Cardiac fibroblast (primary cell): ENCODE results near the gene PIK3R4.

Experiments used
- DNase-seq, 2 donors: peaks; one replicate each; pipeline versions ENCODE4 v3.0.0 to v3.0.0-alpha.2; 2010; ENCODE audit warnings: low read depth in 2 of 2
- H3K4me3 ChIP-seq, 2 donors: replicated peaks in 1 of 2; 1 replicate in 1 of 2; 2 replicates in 1 of 2; pipeline ENCODE4 v1.5.1; 2011; ENCODE audit warnings: low read depth in 2 of 2, low read length in 2 of 2, mild to moderate bottlenecking in 2 of 2, moderate library complexity in 1 of 2
- TF ChIP-seq, protein P1 (sequence below): IDR thresholded peaks from one replicate; pipeline ENCODE4 v1.5.1; 2011; ENCODE audit warnings: low read depth, mild to moderate bottlenecking, low read length, inconsistent platforms

The PIK3R4 gene

DNA sequence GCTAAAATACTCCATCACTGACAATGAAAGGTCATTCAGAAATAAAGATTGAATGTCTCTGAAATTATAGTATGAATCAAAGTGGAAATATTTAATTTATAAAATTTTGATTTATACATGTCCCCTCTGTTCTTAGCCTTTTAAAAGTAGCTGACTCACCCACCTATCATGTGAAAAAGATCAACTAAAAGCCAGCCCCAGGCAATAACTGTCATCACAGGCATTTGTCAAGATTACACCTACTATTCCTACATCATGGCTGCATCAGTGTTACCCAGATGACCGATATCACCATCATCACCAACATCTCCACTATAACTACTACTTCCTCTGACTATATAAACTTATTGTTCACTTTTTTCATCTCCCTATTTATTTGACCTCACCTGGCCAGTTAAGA is 14.3 kb upstream of the PIK3R4 start:
- no peak for DNase-seq
- H3K4me3 ChIP-seq = no peak overlapping the region
- TF ChIP-seq, protein P1, sequence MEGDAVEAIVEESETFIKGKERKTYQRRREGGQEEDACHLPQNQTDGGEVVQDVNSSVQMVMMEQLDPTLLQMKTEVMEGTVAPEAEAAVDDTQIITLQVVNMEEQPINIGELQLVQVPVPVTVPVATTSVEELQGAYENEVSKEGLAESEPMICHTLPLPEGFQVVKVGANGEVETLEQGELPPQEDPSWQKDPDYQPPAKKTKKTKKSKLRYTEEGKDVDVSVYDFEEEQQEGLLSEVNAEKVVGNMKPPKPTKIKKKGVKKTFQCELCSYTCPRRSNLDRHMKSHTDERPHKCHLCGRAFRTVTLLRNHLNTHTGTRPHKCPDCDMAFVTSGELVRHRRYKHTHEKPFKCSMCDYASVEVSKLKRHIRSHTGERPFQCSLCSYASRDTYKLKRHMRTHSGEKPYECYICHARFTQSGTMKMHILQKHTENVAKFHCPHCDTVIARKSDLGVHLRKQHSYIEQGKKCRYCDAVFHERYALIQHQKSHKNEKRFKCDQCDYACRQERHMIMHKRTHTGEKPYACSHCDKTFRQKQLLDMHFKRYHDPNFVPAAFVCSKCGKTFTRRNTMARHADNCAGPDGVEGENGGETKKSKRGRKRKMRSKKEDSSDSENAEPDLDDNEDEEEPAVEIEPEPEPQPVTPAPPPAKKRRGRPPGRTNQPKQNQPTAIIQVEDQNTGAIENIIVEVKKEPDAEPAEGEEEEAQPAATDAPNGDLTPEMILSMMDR = no peak

DNA sequence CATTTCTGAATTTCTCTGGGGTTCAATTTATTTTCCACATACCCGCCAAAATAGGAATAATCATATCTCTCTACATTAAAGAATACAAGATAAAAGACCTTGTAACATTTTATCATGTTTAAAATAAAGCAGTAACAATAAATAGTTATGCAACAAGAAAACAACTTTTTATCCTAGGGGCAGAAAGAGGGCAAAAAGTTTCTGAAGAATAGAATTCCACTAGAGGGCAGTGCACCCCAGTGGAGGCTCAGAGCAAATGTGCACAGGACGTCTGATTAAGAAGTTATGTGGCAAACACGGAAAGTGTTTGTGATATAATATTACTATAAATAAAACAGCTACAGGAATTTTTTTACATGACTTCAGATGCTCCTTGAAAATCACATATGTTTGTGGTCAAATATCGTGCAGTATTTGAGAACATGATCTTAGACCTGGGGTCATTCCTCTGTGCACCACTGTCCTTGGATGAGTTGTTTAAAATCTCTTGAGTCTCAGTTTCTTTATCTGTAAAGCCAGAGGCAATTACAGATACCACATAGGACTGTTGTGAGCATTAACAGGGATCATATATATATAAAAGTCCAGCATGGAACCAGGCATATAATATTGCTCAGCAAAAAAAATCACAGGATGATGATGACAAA is 13.2 kb upstream of the PIK3R4 start:
- DNase-seq = peak; percentile 75 to 79
- TF ChIP-seq, protein P1 = peak; percentile 77
- H3K4me3 ChIP-seq = no peak overlapping the region

DNA sequence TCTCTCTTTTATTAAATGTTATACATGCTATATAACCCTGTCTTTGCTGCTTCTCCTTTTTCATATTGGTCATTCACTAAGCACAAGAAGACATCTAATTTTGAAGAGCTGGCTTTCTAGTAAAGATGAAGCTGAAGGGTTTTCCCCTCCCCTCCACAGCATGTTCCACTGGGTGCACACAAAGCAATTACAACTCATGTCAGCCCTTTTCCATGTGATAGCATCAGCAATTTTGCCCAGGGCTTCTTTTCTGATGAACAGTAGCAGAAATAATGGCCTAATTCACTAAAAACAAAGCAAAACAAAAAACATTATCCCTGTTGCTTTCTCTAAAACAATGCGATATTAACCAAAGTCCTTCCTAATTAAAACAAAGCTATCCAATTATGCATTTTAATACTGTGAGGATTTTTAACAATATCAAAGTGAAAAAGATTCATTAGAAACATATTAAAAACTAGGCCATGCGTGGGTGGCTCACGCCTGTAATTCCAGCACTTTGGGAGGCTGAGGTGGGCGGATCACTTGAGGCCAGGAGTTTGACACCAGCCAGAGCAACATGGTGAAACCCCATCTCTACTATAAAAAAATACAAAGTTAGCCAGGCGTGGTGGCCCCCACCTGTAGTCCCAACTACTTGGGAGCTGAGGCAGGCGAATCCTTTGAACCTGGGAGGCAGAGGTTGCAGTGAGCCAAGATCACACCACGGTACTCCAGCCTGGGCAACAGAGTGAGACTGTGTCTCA is 12.2 kb upstream of the PIK3R4 start:
- no peak overlapping the region for H3K4me3 ChIP-seq
- TF ChIP-seq, protein P1 = no peak
- DNase-seq = no peak

GRCh38 chr3:130757611-130758150 is 11.1 kb upstream of the PIK3R4 start:
- no peak overlapping the region for H3K4me3 ChIP-seq
- no peak for DNase-seq
- TF ChIP-seq, protein P1 = no peak

GRCh38 chr3:130755666-130756065 is 9.0 kb upstream of the PIK3R4 start:
- H3K4me3 ChIP-seq = no peak overlapping the region
- TF ChIP-seq, protein P1 = no peak
- DNase-seq = no peak

DNA sequence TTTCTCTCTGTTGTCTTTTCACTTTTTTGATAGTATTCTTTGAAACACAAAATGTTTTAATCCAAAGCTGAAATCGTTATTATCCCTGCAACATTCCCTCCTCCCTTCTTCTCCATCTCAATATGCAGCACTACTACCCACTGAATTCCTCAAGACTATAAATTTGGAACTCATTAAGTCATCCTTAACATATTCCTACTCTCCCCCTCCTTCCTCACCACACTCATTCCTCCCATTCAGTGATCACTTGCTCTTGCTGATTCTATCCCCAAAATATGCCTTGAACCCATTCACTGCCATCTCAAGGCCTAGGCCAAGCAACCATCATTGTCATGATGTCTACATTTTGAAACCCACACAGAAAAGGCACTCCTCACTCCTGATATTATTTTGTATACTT is 2.4 kb upstream of the PIK3R4 start:
- DNase-seq = peak in 1 of 2 donors; percentile 49
- TF ChIP-seq, protein P1 = no peak
- no peak overlapping the region for H3K4me3 ChIP-seq
